Activated T-cell treated with anti-CD3 and anti-CD28 coated beads, Interleukin-2, amount 50 U/mL, for 4 hours (primary cell): ENCODE measurements around the gene FXR1. TPM values are rescaled to one million over a fixed set of nuclear protein-coding genes. Genes with fewer than 3 reads are reported as not detected.

ENCODE experiments used
- ATAC-seq, 2 donors: fragments of 200-7000 bp; cut with Tn5 transposase; one replicate each; pipeline ENCODE4 v1.10.0; 2021
- DNase-seq: peaks from one replicate; pipeline ENCODE4 v3.0.0-alpha.2; 2020
- H3K27me3 Mint-ChIP-seq: one replicate; pipeline ENCODE4 v1.8.0; 2021; ENCODE audit warnings: low read depth, mixed read lengths
- H3K36me3 Mint-ChIP-seq: one replicate; pipeline ENCODE4 v1.8.0; 2022; ENCODE audit warnings: mixed read lengths; ENCODE audit not compliant: insufficient read depth
- H3K4me1 Mint-ChIP-seq: one replicate; pipeline ENCODE4 v1.8.0; 2021; ENCODE audit warnings: low read depth, mixed read lengths
- H3K4me3 Mint-ChIP-seq: one replicate; pipeline ENCODE4 v1.8.0; 2021; ENCODE audit warnings: mild to moderate bottlenecking, moderate library complexity, mixed read lengths
- H3K9me3 Mint-ChIP-seq: one replicate; pipeline ENCODE4 v1.8.0; 2021; ENCODE audit warnings: mixed read lengths
- total RNA-seq, 3 donors: library from RNA; stranded (reverse); gene quantifications; one replicate each; pipeline ENCODE4 v1.2.1, GENCODE V29; 2021

The FXR1 gene
- total RNA-seq, 3 donors from 2014 or later: 105 to 107 (median 106) TPM

- DNase-seq (no peak), ATAC-seq (no peak)
- Mint-ChIP-seq H3K9me3 (peaks cover 17% of the 10 kb centered on the region), H3K4me1 (peaks cover 3% of the 10 kb centered on the region), H3K27me3 (peaks cover 3% of the 10 kb centered on the region), H3K36me3 (no peaks in the 10 kb centered on the region), H3K4me3 (no peak overlapping the region)
These were observed 94.1 kb downstream of the FXR1 start for GRCh38 chr3:181006541-181006940.

GRCh38 chr3:181007262-181007661, 94.8 kb downstream of the FXR1 start:
- DNase-seq (no peak), ATAC-seq (no peak)
- Mint-ChIP-seq H3K36me3 (no peaks in the 10 kb centered on the region), H3K27me3 (peaks cover 2% of the 10 kb centered on the region), H3K4me3 (no peak overlapping the region), H3K4me1 (peaks cover 3% of the 10 kb centered on the region), H3K9me3 (peaks cover 9% of the 10 kb centered on the region)

- H3K4me1 Mint-ChIP-seq: peaks cover 3% of the 10 kb centered on the region
- DNase-seq (no peak), ATAC-seq (no peak)
- no peaks in the 10 kb centered on the region for H3K9me3 Mint-ChIP-seq
- no peaks in the 10 kb centered on the region for H3K36me3 Mint-ChIP-seq
- H3K27me3 Mint-ChIP-seq: no peaks in the 10 kb centered on the region
- no peak overlapping the region for H3K4me3 Mint-ChIP-seq
These were observed 96.3 kb downstream of the FXR1 start for GRCh38 chr3:181008796-181009195.

GRCh38 chr3:181009225-181009624, 96.8 kb downstream of the FXR1 start:
- no peaks in the 10 kb centered on the region for H3K9me3 Mint-ChIP-seq
- no peak overlapping the region for H3K4me3 Mint-ChIP-seq
- ATAC-seq (peak; percentile 65 to 74), DNase-seq (no peak)
- H3K27me3 Mint-ChIP-seq: peaks cover 2% of the 10 kb centered on the region
- H3K4me1 Mint-ChIP-seq: peaks cover 3% of the 10 kb centered on the region
- no peaks in the 10 kb centered on the region for H3K36me3 Mint-ChIP-seq

GRCh38 chr3:181017690-181018089, 105.2 kb downstream of the FXR1 start:
- Mint-ChIP-seq H3K4me3 (no peak overlapping the region), H3K4me1 (no peaks in the 10 kb centered on the region), H3K9me3 (no peaks in the 10 kb centered on the region), H3K27me3 (peaks cover 9% of the 10 kb centered on the region), H3K36me3 (no peaks in the 10 kb centered on the region)
- ATAC-seq (no peak), DNase-seq (no peak)

- no peaks in the 10 kb centered on the region for H3K36me3 Mint-ChIP-seq
- DNase-seq (no peak), ATAC-seq (no peak)
- no peak overlapping the region for H3K4me3 Mint-ChIP-seq
- H3K27me3 Mint-ChIP-seq: no peaks in the 10 kb centered on the region
- peaks cover 8% of the 10 kb centered on the region for H3K9me3 Mint-ChIP-seq
- H3K4me1 Mint-ChIP-seq: no peaks in the 10 kb centered on the region
These were observed 112.7 kb downstream of the FXR1 start for GRCh38 chr3:181025204-181025603.

- ATAC-seq (no peak), DNase-seq (no peak)
- Mint-ChIP-seq H3K9me3 (peaks cover 8% of the 10 kb centered on the region), H3K36me3 (no peaks in the 10 kb centered on the region), H3K4me3 (no peak overlapping the region), H3K4me1 (no peaks in the 10 kb centered on the region), H3K27me3 (no peaks in the 10 kb centered on the region)
These were observed 118.5 kb downstream of the FXR1 start for GRCh38 chr3:181030948-181031347.

Other genes starting within 250 kb of the FXR1 start
- gene CCDC39, start 233.2 kb upstream of the FXR1 start, total RNA-seq: not detected
- 10 to 100 TPM; 65.3 to 82.5 (median 69.6) TPM for gene DNAJC19, start 77.1 kb downstream of the FXR1 start, total RNA-seq